Prostate gland (tissue), 1 donor: ENCODE data around the gene C6orf89.

Experiments
- POLR2A ChIP-seq: fragments of 450-650 bp; IDR thresholded peaks from one replicate; pipeline ENCODE4 v1.6.1; 2016; ENCODE audit warnings: antibody characterized with exemption, mild to moderate bottlenecking
- POLR2AphosphoS5 ChIP-seq: sonication (generic); formaldehyde crosslinking; IDR thresholded peaks from one replicate; pipeline ENCODE4 v1.6.1; 2017; ENCODE audit warnings: antibody characterized with exemption

GRCh38 chr6:36975231-36976006 lies 89.7 kb downstream of the C6orf89 start:
- no peak for TF ChIP-seq POLR2AphosphoS5
- no peak for TF ChIP-seq POLR2A
